Measurements from ENCODE around the gene MTHFD1.

Gene MTHFD1

DNA sequence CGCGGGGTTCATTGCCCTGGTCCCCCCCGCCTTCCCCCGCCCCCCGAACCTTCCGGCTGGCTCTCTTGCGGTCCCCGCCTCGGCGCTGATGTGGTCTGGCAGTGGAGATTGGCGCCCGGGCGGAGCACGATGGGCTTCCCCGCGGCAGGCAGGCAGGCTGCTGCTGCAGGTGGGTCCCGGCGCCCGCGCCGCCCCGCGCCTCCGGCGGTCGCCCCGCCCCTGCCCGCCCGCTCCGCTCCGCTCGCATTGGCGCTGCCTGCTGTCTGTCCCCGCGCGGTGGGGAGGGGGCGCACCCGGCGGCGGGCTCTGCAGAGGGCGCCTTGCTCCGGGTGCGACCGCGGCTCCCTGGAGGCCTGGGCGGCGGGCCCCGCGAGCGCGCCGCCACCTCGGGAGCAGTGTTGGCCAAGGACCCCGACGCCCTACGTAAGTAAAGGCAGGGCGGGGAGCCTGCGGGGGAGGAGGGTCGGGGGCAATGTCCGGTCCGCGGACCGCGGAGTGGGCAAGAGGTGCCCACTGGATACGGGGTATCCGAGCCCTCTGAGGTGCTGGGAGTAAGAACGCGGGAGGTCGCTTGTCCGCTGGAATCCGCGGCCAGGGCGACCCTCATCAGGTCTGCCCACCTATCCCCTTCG lies 77.2 kb downstream of the MTHFD1 start, which contains the start of gene AKAP5:
AKAP5 (plus strand) TSS at position 309 of the 632 bp plus-strand sequence. CDS start 2,896 bp downstream, outside the sequence.
- Histone ChIP-seq H3K27me3 (ENCODE audit: insufficient read depth, low read length, poor library complexity) (no peaks in the 10 kb centered on the region), H3K23ac (ENCODE audit: low read length) (no peak within 1 kb of the TSS), H2AK5ac (ENCODE audit: low read length) (no peak within 1 kb of the TSS), H3K27ac (ENCODE audit: low read depth, low read length) (no peak within 1 kb of the TSS), H3K4me3 (ENCODE audit: low read length) (peak within 1 kb of the TSS; percentile 8), H2BK15ac (replicated peaks; ENCODE audit: low read depth) (no peak within 1 kb of the TSS), H2BK5ac (ENCODE audit: low read length) (no peak within 1 kb of the TSS), H3K36me3 (ENCODE audit: control insufficient read depth, insufficient read depth, low read length) (no peaks in the 10 kb centered on the region), H3K79me2 (ENCODE audit: control insufficient read depth, insufficient read depth, low read length) (no peaks in the 10 kb centered on the region), H3K4me2 (ENCODE audit: low read length) (peak within 1 kb of the TSS; percentile 54), H3K18ac (ENCODE audit: low read length) (peak within 1 kb of the TSS; percentile 92), H2BK120ac (ENCODE audit: low read depth, low read length) (no peak within 1 kb of the TSS), H3K56ac (ENCODE audit: low read length) (peak within 1 kb of the TSS; percentile 87), H4K5ac (ENCODE audit: low read length) (no peak within 1 kb of the TSS), H4K8ac (ENCODE audit: low read depth, low read length) (no peak within 1 kb of the TSS), H3K9ac (ENCODE audit: low read length) (peak within 1 kb of the TSS; percentile 53), H3K4ac (ENCODE audit: low read depth, low read length) (no peak within 1 kb of the TSS), H3K79me1 (ENCODE audit: low read length) (no peaks in the 10 kb centered on the region), H3K4me1 (ENCODE audit: control insufficient read depth, low read depth, low read length) (no peaks in the 10 kb centered on the region)
- WGBS (ENCODE audit: extremely low coverage, insufficient coverage, low lambda C conversion rate), result no CpG with 5 or more reads among the region's 74 CpGs
- DNase-seq, result peak; percentile 85

DNA sequence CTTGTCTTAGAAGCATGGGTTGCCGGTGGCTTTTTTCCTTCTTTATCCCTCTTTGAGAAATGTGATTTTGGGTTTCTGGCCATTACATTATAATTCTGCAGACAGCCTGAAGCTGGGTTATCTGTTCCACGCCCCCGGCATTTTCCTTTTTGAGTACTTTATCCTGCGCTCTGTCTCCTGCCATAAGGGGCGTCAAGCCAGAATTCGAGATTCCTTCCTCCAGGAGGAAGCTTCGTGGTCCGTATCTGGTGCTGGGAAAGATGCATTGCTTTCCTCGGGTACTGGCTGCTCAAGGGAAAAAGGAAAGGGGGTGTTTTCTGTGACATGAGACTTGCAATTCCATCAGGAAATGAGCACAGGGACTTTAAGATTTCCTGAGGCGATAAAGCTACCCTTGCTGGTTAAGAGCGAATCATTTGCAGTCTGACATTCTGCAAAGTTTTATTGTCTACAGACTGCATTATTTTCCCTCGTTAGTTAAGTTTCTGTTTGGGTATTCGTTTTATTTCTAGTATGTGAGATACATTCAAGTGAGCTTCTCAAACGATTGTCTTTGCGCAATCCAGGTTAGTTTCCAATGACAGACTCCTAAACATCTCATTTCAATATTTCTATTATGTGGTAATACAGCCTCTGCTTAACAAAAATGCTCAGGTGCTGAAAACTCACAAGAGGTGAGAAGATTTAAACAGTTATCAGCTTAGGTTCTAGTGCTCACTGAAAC lies 77.8 kb downstream of the MTHFD1 start:
- Histone ChIP-seq H3K27ac (ENCODE audit: low read depth, low read length) (no peak overlapping the region), H3K36me3 (ENCODE audit: control insufficient read depth, insufficient read depth, low read length) (no peaks in the 10 kb centered on the region), H3K27me3 (ENCODE audit: insufficient read depth, low read length, poor library complexity) (no peaks in the 10 kb centered on the region), H2BK15ac (replicated peaks; ENCODE audit: low read depth) (no peak overlapping the region), H3K4me3 (ENCODE audit: low read length) (peak overlapping the region; percentile 8), H2AK5ac (ENCODE audit: low read length) (no peak overlapping the region), H3K4me1 (ENCODE audit: control insufficient read depth, low read depth, low read length) (no peaks in the 10 kb centered on the region), H3K79me1 (ENCODE audit: low read length) (no peaks in the 10 kb centered on the region), H3K4me2 (ENCODE audit: low read length) (peak overlapping the region; percentile 54), H3K4ac (ENCODE audit: low read depth, low read length) (no peak overlapping the region), H3K18ac (ENCODE audit: low read length) (no peak overlapping the region), H2BK5ac (ENCODE audit: low read length) (no peak overlapping the region), H3K56ac (ENCODE audit: low read length) (peak overlapping the region; percentile 87), H3K23ac (ENCODE audit: low read length) (no peak overlapping the region), H4K8ac (ENCODE audit: low read depth, low read length) (no peak overlapping the region), H2BK120ac (ENCODE audit: low read depth, low read length) (no peak overlapping the region), H3K79me2 (ENCODE audit: control insufficient read depth, insufficient read depth, low read length) (no peaks in the 10 kb centered on the region), H3K9ac (ENCODE audit: low read length) (peak overlapping the region; percentile 53), H4K5ac (ENCODE audit: low read length) (no peak overlapping the region)
- peak; percentile 92 for DNase-seq
- no CpG with 5 or more reads among the region's 15 CpGs for WGBS (ENCODE audit: extremely low coverage, insufficient coverage, low lambda C conversion rate)

GRCh38 chr14:64467101-64467500 lies 78.9 kb downstream of the MTHFD1 start:
- DNase-seq, result no peak
- H3K79me2 ChIP-seq (ENCODE audit: control insufficient read depth, insufficient read depth, low read length), result no peaks in the 10 kb centered on the region
- H3K18ac ChIP-seq (ENCODE audit: low read length), result no peak overlapping the region
- H3K27me3 ChIP-seq (ENCODE audit: insufficient read depth, low read length, poor library complexity), result no peaks in the 10 kb centered on the region
- no peak overlapping the region for H3K56ac ChIP-seq (ENCODE audit: low read length)
- no peak overlapping the region for H3K4me3 ChIP-seq (ENCODE audit: low read length)
- H3K23ac ChIP-seq (ENCODE audit: low read length), result no peak overlapping the region
- WGBS (ENCODE audit: extremely low coverage, insufficient coverage, low lambda C conversion rate), result no CpG with 5 or more reads among the region's 3 CpGs
- no peak overlapping the region for H3K4me2 ChIP-seq (ENCODE audit: low read length)
- no peak overlapping the region for H3K9ac ChIP-seq (ENCODE audit: low read length)
- H4K5ac ChIP-seq (ENCODE audit: low read length), result no peak overlapping the region
- no peaks in the 10 kb centered on the region for H3K79me1 ChIP-seq (ENCODE audit: low read length)
- no peak overlapping the region for H4K8ac ChIP-seq (ENCODE audit: low read depth, low read length)
- H3K4me1 ChIP-seq (ENCODE audit: control insufficient read depth, low read depth, low read length), result no peaks in the 10 kb centered on the region
- no peak overlapping the region for H3K27ac ChIP-seq (ENCODE audit: low read depth, low read length)
- no peak overlapping the region for H2BK15ac ChIP-seq (replicated peaks; ENCODE audit: low read depth)
- no peak overlapping the region for H3K4ac ChIP-seq (ENCODE audit: low read depth, low read length)
- no peak overlapping the region for H2AK5ac ChIP-seq (ENCODE audit: low read length)
- no peak overlapping the region for H2BK5ac ChIP-seq (ENCODE audit: low read length)
- H2BK120ac ChIP-seq (ENCODE audit: low read depth, low read length), result no peak overlapping the region
- no peaks in the 10 kb centered on the region for H3K36me3 ChIP-seq (ENCODE audit: control insufficient read depth, insufficient read depth, low read length)

- H3K4me2 ChIP-seq (ENCODE audit: low read length), result no peak overlapping the region
- H3K79me2 ChIP-seq (ENCODE audit: control insufficient read depth, insufficient read depth, low read length), result no peaks in the 10 kb centered on the region
- H3K4me1 ChIP-seq (ENCODE audit: control insufficient read depth, low read depth, low read length), result no peaks in the 10 kb centered on the region
- H2AK5ac ChIP-seq (ENCODE audit: low read length), result no peak overlapping the region
- no peak overlapping the region for H4K8ac ChIP-seq (ENCODE audit: low read depth, low read length)
- no peaks in the 10 kb centered on the region for H3K36me3 ChIP-seq (ENCODE audit: control insufficient read depth, insufficient read depth, low read length)
- H3K79me1 ChIP-seq (ENCODE audit: low read length), result no peaks in the 10 kb centered on the region
- no peak overlapping the region for H3K4ac ChIP-seq (ENCODE audit: low read depth, low read length)
- H2BK120ac ChIP-seq (ENCODE audit: low read depth, low read length), result no peak overlapping the region
- no peak overlapping the region for H3K18ac ChIP-seq (ENCODE audit: low read length)
- H4K5ac ChIP-seq (ENCODE audit: low read length), result no peak overlapping the region
- H2BK5ac ChIP-seq (ENCODE audit: low read length), result no peak overlapping the region
- no peak overlapping the region for H3K9ac ChIP-seq (ENCODE audit: low read length)
- H3K4me3 ChIP-seq (ENCODE audit: low read length), result no peak overlapping the region
- no peak overlapping the region for H2BK15ac ChIP-seq (replicated peaks; ENCODE audit: low read depth)
- DNase-seq, result no peak
- H3K27ac ChIP-seq (ENCODE audit: low read depth, low read length), result no peak overlapping the region
- no peak overlapping the region for H3K23ac ChIP-seq (ENCODE audit: low read length)
- H3K56ac ChIP-seq (ENCODE audit: low read length), result no peak overlapping the region
- H3K27me3 ChIP-seq (ENCODE audit: insufficient read depth, low read length, poor library complexity), result no peaks in the 10 kb centered on the region
These were observed 79.4 kb downstream of the MTHFD1 start for GRCh38 chr14:64467566-64467965.

DNA sequence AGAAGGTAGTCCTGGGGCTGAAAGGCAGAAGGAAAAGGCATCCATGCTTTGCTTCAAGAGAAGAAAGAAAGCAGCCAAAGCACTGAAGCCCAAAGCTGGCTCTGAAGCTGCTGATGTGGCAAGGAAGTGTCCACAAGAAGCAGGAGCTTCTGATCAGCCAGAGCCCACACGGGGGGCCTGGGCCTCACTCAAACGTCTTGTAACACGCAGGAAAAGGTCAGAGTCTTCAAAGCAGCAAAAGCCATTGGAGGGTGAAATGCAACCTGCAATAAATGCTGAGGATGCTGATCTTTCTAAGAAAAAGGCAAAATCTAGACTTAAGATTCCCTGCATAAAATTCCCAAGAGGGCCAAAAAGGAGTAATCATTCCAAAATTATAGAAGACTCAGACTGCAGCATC lies 80.3 kb downstream of the MTHFD1 start:
- Histone ChIP-seq H3K79me1 (ENCODE audit: low read length) (no peaks in the 10 kb centered on the region), H3K27me3 (ENCODE audit: insufficient read depth, low read length, poor library complexity) (no peaks in the 10 kb centered on the region), H3K4ac (ENCODE audit: low read depth, low read length) (no peak overlapping the region), H2BK5ac (ENCODE audit: low read length) (no peak overlapping the region), H3K27ac (ENCODE audit: low read depth, low read length) (no peak overlapping the region), H4K5ac (ENCODE audit: low read length) (no peak overlapping the region), H2BK120ac (ENCODE audit: low read depth, low read length) (no peak overlapping the region), H2AK5ac (ENCODE audit: low read length) (no peak overlapping the region), H4K8ac (ENCODE audit: low read depth, low read length) (no peak overlapping the region), H3K4me1 (ENCODE audit: control insufficient read depth, low read depth, low read length) (no peaks in the 10 kb centered on the region), H3K36me3 (ENCODE audit: control insufficient read depth, insufficient read depth, low read length) (no peaks in the 10 kb centered on the region), H3K79me2 (ENCODE audit: control insufficient read depth, insufficient read depth, low read length) (no peaks in the 10 kb centered on the region), H3K23ac (ENCODE audit: low read length) (no peak overlapping the region), H3K9ac (ENCODE audit: low read length) (no peak overlapping the region), H3K4me3 (ENCODE audit: low read length) (no peak overlapping the region), H3K56ac (ENCODE audit: low read length) (no peak overlapping the region), H3K18ac (ENCODE audit: low read length) (no peak overlapping the region), H2BK15ac (replicated peaks; ENCODE audit: low read depth) (no peak overlapping the region), H3K4me2 (ENCODE audit: low read length) (no peak overlapping the region)
- WGBS (ENCODE audit: extremely low coverage, insufficient coverage, low lambda C conversion rate), result no CpG with 5 or more reads among the region's 3 CpGs
- no peak for DNase-seq

Measured in mesendoderm (in vitro differentiated cells).